GM23338 (cell line): Measurements from ENCODE around the gene CFAP299. TPM values are rescaled to one million over a fixed set of nuclear protein-coding genes. Genes with fewer than 3 reads are reported as not detected.
A peak's percentile ranks its signal among the peaks of the same experiment; 100 is the strongest.

Source experiments
- ATAC-seq: fragments of 200-7000 bp; cut with Tn5 transposase; 3 replicates; pipeline ENCODE4 v1.9.1; 2020
- DNase-seq: peaks from one replicate; pipeline ENCODE4 v3.0.0-alpha.2; 2015; ENCODE audit warnings: low spot score
- H2AFZ ChIP-seq: fragments of 200-600 bp; sonication (generic); 2 replicates; pipeline ENCODE4 v1.8.0; 2016; ENCODE audit warnings: antibody characterized with exemption, mild to moderate bottlenecking, moderate library complexity
- H3F3A ChIP-seq: fragments of 200-600 bp; sonication (generic); replicated peaks from 2 replicates; pipeline ENCODE4 v1.8.0; 2017; ENCODE audit warnings: antibody characterized with exemption, mixed run types, low read depth
- H3K27ac ChIP-seq: fragments of 200-600 bp; sonication (generic); 2 replicates; pipeline ENCODE4 v1.6.1; 2016; ENCODE audit warnings: low read depth
- H3K27me3 ChIP-seq: fragments of 200-600 bp; sonication (generic); 2 replicates; pipeline ENCODE4 v1.8.0; 2016; ENCODE audit warnings: mild to moderate bottlenecking, mixed run types, moderate library complexity; ENCODE audit not compliant: insufficient read depth
- H3K36me3 ChIP-seq: fragments of 200-600 bp; sonication (generic); 2 replicates; pipeline ENCODE4 v1.8.0; 2016; ENCODE audit warnings: mild to moderate bottlenecking; ENCODE audit not compliant: insufficient read depth
- H3K4me1 ChIP-seq: fragments of 200-600 bp; sonication (generic); 2 replicates; pipeline ENCODE4 v1.8.0; 2016; ENCODE audit warnings: mild to moderate bottlenecking, moderate library complexity; ENCODE audit not compliant: insufficient read depth
- H3K4me2 ChIP-seq: fragments of 200-600 bp; sonication (generic); 2 replicates; pipeline ENCODE4 v1.7.1; 2017; ENCODE audit warnings: mixed run types
- H3K4me3 ChIP-seq: fragments of 200-600 bp; sonication (generic); 2 replicates; pipeline ENCODE4 v1.6.1; 2016; ENCODE audit warnings: mixed run types
- H3K79me2 ChIP-seq: fragments of 200-600 bp; sonication (generic); replicated peaks from 2 replicates; pipeline ENCODE4 v1.8.0; 2017; ENCODE audit warnings: mild to moderate bottlenecking; ENCODE audit not compliant: insufficient read depth
- H3K9me2 ChIP-seq: fragments of 200-600 bp; sonication (generic); 2 replicates; pipeline ENCODE4 v1.8.0; 2017; ENCODE audit not compliant: insufficient read depth
- H4K20me1 ChIP-seq: fragments of 200-600 bp; sonication (generic); replicated peaks from 2 replicates; pipeline ENCODE4 v1.8.0; 2017; ENCODE audit warnings: mild to moderate bottlenecking; ENCODE audit not compliant: insufficient read depth
- H3K27ac Mint-ChIP-seq: 2 replicates; pipeline ENCODE4 v1.8.0; 2020; ENCODE audit warnings: inconsistent platforms, mild to moderate bottlenecking, moderate library complexity, mixed read lengths
- H3K27me3 Mint-ChIP-seq: 3 replicates; pipeline ENCODE4 v1.8.0; 2022; ENCODE audit warnings: low read depth, mild to moderate bottlenecking, moderate library complexity, mixed read lengths, inconsistent platforms; ENCODE audit not compliant: insufficient read depth, poor library complexity
- H3K36me3 Mint-ChIP-seq: 3 replicates; pipeline ENCODE4 v1.8.0; 2021; ENCODE audit warnings: low read depth, mild to moderate bottlenecking, inconsistent platforms, moderate library complexity, mixed read lengths
- H3K4me1 Mint-ChIP-seq: 3 replicates; pipeline ENCODE4 v1.8.0; 2020; ENCODE audit warnings: mild to moderate bottlenecking, inconsistent platforms, mixed read lengths
- H3K4me3 Mint-ChIP-seq: 3 replicates; pipeline ENCODE4 v1.8.0; 2021; ENCODE audit warnings: moderate library complexity, mild to moderate bottlenecking, inconsistent platforms, mixed read lengths
- H3K9me3 Mint-ChIP-seq: 3 replicates; pipeline ENCODE4 v1.8.0; 2020; ENCODE audit warnings: moderate library complexity, mild to moderate bottlenecking, inconsistent platforms, mixed read lengths
- CREB1 ChIP-seq: fragments of 250-450 bp; sonication (Bioruptor Pico); IDR thresholded peaks from 2 replicates; pipeline ENCODE4 v1.5.0; 2020; ENCODE audit warnings: low read depth, mild to moderate bottlenecking, moderate library complexity
- CTCF ChIP-seq, 2 experiments: fragments of 200-600 bp in 1 of 2; sonication (generic) in 1 of 2; conservative IDR thresholded peaks; 2 replicates each; pipeline versions ENCODE4 v1.5.1 to v1.6.1; 2016 to 2017; ENCODE audit warnings: antibody characterized with exemption in 2 of 2, low read depth in 2 of 2, mild to moderate bottlenecking in 2 of 2, moderate library complexity in 1 of 2
- ETS1 ChIP-seq: IDR thresholded peaks from 2 replicates; pipeline ENCODE4 v1.6.1; 2016; ENCODE audit warnings: antibody characterized with exemption
- EZH2phosphoT487 ChIP-seq: fragments of 200-600 bp; sonication (generic); IDR thresholded peaks from one replicate; pipeline ENCODE4 v1.8.1; 2018; ENCODE audit warnings: antibody characterized with exemption; ENCODE audit not compliant: unreplicated experiment
- JUNB ChIP-seq: IDR thresholded peaks from one replicate; pipeline ENCODE4 v1.6.1; 2016; ENCODE audit warnings: antibody characterized with exemption; ENCODE audit not compliant: unreplicated experiment
- NANOG ChIP-seq: IDR thresholded peaks from 2 replicates; pipeline ENCODE4 v1.6.1; 2016; ENCODE audit warnings: antibody characterized with exemption, borderline replicate concordance
- POLR2AphosphoS5 ChIP-seq: IDR thresholded peaks from 2 replicates; pipeline ENCODE4 v1.6.1; 2016; ENCODE audit warnings: antibody characterized with exemption, low read depth
- REST ChIP-seq: IDR thresholded peaks from one replicate; pipeline ENCODE4 v1.6.1; 2018; ENCODE audit warnings: antibody characterized with exemption; ENCODE audit not compliant: unreplicated experiment
- STAT1 ChIP-seq: IDR thresholded peaks from one replicate; pipeline ENCODE4 v1.6.1; 2016; ENCODE audit warnings: antibody characterized with exemption; ENCODE audit not compliant: unreplicated experiment
- ZNF114 ChIP-seq: fragments of 250-450 bp; sonication (Bioruptor Pico); IDR thresholded peaks from 2 replicates; pipeline ENCODE4 v1.5.0; 2020; ENCODE audit warnings: mild to moderate bottlenecking, moderate library complexity
- ZNF331 ChIP-seq: fragments of 250-450 bp; sonication (Bioruptor Pico); IDR thresholded peaks from 2 replicates; pipeline ENCODE4 v1.5.0; 2020; ENCODE audit warnings: low read depth, mild to moderate bottlenecking, moderate library complexity
- ZNF462 ChIP-seq: fragments of 250-450 bp; sonication (Bioruptor Pico); IDR thresholded peaks from 2 replicates; pipeline ENCODE4 v1.5.0; 2020; ENCODE audit warnings: mild to moderate bottlenecking, moderate library complexity
- polyA plus RNA-seq: library from polyadenylated mRNA; unstranded; fragments of >200 nt; fragmentation: Nextera tagmentation; extraction: Ambion mirVana; gene quantifications from 2 replicates; pipeline ENCODE4 v1.2.1, GENCODE V29; 2016
- total RNA-seq: library from RNA; depleted of rRNA; stranded (reverse); fragments of >200 nt; shearing (Covaris generic); gene quantifications from 2 replicates; pipeline ENCODE4 v1.2.3, GENCODE V29; 2014

Gene CFAP299
- total and polyA plus RNA-seq, 2 experiments from 2014 or later, result not detected

GRCh38 chr4:80576796-80577195 lies 241.3 kb downstream of the CFAP299 start:
- H3K36me3 Mint-ChIP-seq, result no peaks in the 10 kb centered on the region

More at GRCh38 chr4:80576796-80577195, 241.3 kb downstream of the CFAP299 start:
- Mint-ChIP-seq H3K27ac (no peak overlapping the region), H3K4me1 (peaks cover 6% of the 10 kb centered on the region; the same call in 1 of the 3 replicates), H3K27me3 (peaks cover 2% of the 10 kb centered on the region), H3K9me3 (no peaks in the 10 kb centered on the region), H3K4me3 (no peak overlapping the region)
- Histone ChIP-seq H3K4me1 (no peaks in the 10 kb centered on the region), H3F3A (no peaks in the 10 kb centered on the region), H3K4me3 (no peak overlapping the region), H3K79me2 (no peaks in the 10 kb centered on the region), H3K9me2 (no peaks in the 10 kb centered on the region), H2AFZ (no peak overlapping the region), H3K27me3 (no peaks in the 10 kb centered on the region), H3K4me2 (no peak overlapping the region), H4K20me1 (no peaks in the 10 kb centered on the region), H3K27ac (no peak overlapping the region), H3K36me3 (no peaks in the 10 kb centered on the region)
- ATAC-seq, result peak; percentile 45; the same call in 2 of the 3 replicates
- TF ChIP-seq ZNF114 (CRISPR knock-in tag) (no peak), CTCF (conservative IDR thresholded peaks at IDR 0.05; ENCODE audit: low read depth in 2 of 2) (no peak), EZH2phosphoT487 (no peak), POLR2AphosphoS5 (no peak), ZNF462 (CRISPR knock-in tag) (no peak), NANOG (no peak), JUNB (no peak), CREB1 (CRISPR knock-in tag) (no peak), REST (no peak), STAT1 (no peak), ZNF331 (CRISPR knock-in tag) (no peak), ETS1 (no peak)
- peak; percentile 16 for DNase-seq
